Kasumi-1 (cell line): ENCODE measurements around the gene RECK.

ENCODE experiments used
- DNase-seq, 2 experiments: peaks; one replicate each; lab custom pipeline; 2025; lab: John Stamatoyannopoulos, UW

The RECK gene

DNA sequence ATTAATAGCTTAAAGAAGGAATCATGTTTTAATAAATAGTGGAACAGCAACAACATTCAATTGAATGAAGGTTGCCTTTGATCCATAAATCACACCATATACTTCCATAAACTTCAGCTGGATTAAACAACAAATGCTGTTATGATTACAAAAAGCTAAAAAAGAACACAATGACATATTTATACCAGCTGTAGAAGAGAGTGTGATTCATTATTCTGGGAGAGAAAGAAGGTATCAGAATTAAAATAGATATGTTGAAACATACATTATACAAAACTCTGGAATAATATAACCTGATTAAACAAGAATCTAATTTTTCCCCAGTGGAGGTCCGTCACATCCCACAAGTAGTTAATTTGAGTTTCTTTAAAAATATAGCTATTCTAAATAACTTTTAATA, 7.5 kb upstream of the RECK start:
- no peak for DNase-seq

DNA sequence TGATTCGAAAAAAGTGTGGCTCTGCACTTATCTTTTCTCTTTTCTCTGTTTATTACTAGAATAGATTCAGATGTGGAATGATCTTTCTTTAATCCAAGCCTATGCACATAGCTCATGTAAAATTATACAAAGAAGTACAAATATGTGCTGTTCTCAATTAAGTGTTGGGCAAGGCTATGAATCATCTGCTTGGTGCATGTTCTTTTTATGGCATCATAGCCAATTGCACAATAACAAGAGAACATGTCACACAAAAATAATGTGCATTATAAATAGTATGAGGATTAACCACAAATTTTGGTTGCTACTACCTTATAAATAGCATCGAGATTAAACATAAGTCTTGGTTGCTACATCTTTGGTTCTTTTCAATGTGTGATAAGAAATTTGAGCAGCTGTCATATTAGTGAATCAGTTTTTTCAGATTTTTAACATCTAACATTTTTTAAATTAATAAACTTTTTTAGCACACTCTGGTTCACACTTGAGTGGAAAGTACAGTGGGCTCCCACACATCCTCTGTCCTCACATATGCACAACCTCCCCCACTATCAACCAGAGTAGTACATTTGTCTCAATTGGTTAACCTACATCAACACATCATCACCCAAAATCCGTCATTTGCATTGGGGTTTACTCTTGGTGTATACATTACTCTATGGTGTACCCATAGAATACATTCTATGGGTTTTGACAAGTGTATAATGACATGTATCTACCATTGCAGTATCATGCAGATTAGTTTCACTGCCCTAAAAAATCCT, 6.8 kb upstream of the RECK start:
- DNase-seq = peak; percentile 38 to 40

DNA sequence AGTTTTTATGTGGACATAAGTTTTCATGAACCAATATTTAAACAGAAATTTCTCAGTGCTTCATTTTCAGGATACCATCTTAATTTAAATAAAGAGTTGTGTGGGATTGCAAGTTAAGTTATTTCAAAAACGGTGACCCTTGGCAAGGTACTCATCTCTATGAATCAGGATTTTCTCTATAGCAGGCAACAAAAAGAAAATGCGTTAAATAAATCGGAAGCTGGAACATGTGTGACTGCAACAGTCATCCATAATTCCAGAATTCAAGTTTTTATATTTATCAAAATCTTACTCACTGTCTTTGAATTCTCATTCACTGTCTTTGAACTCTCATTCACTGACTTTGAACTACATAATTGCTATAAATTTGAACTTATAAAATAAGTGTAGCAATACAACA, 5.8 kb upstream of the RECK start:
- DNase-seq = no peak

DNA sequence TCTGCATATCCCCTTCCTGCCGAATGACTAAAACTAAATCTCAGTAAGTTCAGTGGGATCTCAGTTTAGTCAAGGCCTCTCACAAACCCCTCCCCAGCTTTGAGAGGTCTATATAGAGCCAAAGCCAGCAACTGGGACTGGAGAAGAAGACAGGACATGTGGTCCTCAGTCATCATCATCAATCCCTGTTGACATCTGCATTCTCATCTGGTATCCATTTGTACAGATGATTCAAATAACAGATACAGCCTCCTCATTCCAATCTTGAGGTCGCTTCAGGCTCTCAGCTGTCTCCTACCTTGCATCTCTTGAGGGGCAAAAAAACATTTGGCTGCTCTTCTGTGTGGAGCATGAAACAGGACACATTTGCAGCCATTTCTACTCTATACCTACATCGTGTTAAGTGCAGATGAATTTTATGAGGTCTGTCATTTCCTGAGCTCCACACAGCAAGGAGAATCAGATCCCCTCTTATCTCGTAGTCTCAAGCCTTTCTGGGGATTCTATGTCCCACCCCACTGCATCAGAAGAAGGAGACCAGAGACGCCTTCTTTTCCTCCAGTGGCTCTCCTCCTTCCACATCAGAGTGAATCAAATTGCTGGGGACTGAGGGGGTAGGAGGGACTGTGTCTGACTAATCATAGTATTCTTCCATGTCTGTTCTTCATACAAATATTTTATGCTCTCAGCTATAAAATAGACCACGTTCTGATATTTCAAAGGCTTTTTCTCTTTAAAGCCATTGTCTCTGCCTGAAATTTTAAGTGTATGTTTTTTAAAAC, 4.7 kb upstream of the RECK start:
- no peak for DNase-seq

DNA sequence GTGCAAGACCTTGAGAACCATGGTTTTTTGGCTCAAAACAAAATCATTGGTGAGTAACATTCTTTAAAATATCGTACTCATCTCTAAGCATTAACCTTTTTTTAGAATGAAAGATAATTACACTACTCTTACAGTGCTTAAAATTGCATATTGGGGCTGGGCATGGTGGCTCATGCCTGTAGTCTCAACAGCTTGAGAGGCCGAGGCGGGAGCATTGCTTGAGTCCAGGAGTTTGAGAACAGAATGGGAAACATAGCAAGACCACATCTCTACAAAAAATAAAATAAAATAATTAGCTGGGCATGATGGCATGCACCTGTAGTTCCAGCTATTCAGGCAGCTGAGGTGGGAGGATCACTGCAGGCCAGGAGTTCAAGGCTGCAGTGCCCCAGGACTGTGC, 2.9 kb upstream of the RECK start:
- DNase-seq = no peak

DNA sequence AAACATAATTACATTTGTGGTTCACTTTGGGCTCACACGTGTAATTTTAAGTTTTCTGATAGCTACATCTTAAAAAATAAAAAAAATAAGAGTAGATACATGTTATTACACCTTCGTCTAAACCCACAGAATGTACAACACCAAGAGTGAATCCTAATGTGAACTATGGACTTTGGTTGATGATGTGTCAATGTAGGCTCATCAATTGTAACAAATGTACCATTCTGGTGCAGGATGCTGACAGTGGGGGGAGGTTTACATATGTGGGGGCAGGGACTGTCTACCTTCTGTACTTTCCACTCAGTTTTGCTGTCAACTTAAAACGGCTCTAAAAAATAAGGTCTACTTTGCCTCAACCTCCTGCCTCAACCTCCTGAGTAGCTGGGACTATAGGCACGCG, 2.5 kb upstream of the RECK start:
- no peak for DNase-seq

DNA sequence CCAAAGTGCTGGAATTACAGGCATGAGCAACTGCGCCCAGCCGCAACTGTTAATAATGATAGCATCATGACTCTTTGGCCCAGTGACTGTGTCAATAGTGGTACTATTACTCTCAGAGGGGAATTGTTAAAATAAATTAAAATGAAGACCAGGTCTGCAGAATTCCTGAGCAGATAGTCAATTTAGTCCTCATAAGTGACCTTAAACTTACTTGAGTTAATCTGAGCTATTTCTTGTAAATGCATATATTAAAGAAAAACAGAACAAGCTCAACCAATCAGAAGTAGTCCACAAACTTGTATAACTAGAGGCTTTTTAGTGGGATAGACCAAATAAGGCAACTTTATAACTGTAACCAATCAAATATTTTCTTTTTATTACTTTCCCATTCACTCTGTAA, 1.7 kb upstream of the RECK start:
- no peak for DNase-seq

DNA sequence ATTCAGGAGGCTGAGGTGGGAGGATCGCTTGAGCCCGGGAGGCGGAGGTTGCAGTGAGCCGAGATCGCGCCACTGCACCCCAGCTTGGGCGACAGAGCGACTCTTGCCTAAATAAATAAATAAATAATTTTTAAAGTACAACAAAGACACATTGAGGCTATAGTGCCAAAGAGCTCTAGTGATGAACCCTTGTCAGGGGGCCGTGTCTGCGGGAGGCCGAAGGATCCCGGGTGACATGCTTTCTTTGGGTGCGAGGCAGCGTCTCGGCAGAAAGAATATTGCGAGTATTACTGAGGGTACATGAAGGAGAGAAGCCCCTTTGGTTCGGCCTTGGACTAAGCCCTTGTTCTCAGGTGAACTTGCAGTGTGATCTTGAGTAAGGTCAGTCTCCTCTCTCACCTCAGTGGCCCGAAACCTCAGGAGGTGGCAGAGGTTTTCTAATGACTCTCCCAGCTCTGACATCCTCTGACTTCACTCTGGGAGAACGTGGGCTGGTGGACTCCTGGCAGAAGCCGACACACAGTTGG, 397 bp upstream of the RECK start:
- DNase-seq = no peak

DNA sequence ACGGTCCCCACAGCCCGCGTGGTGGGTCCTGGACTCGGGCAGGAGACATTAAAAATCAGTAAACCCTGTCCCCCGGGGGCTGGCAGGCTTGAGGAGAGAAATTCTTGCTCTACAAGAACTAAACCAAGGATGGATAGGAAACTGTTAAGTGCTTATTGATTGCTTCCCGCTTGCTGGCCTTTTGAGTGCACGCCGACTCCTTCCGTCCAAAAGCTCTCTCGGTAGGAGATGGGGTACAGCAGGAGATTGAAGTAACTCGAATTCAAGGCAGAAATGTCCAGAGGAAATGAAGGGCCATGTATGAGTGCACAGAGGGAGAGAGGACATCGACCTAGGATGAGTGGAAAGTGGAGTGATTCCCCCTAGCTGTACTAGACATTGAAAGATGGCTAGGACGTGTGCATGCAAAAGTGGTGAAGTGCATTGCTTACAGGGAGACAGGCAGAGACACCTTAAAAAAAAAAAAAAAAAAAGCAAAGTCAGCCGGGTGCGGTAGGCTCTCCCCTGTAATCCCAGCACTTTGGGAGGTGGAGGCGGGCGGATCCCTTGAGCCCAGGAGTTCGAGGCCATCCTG, 923 bp downstream of the RECK start:
- DNase-seq = no peak

DNA sequence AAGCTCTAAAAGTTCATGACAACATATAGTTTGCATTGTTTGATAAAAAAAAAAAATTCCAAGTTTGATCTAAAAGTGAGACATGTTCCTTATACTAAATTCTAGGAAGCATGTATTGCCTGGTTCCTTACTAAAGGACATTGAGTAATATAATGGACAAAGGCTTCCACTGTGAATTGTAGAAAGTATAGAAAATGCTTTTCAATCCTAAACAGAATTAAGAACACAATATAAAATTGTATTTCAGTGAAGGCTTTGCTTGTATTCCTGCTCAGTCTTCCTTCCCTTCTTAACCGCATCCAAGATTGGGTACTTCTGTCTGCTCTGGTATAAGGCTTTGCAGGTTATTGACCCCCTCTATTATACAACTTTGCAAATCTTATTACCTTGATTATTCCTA, 2.4 kb downstream of the RECK start:
- DNase-seq = no peak

DNA sequence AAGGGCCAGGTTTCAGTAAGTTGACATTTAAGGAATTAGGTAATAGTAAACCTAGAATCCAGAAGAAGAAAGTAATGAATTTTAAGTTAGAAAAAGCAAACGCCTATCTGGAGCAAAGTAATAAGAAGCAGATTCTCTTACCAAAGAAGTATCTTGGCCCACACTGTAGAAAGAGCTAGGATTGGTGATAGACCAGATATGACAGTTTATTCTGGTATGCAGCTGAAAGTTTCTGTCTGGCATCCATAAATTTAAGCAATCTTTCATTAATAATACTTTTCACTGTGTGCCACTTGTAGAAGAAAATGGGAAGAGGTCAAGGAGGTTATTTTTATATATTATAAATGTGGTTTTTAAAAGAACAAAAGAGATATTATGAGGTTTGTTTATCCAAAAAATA, 3.0 kb downstream of the RECK start:
- DNase-seq = no peak

DNA sequence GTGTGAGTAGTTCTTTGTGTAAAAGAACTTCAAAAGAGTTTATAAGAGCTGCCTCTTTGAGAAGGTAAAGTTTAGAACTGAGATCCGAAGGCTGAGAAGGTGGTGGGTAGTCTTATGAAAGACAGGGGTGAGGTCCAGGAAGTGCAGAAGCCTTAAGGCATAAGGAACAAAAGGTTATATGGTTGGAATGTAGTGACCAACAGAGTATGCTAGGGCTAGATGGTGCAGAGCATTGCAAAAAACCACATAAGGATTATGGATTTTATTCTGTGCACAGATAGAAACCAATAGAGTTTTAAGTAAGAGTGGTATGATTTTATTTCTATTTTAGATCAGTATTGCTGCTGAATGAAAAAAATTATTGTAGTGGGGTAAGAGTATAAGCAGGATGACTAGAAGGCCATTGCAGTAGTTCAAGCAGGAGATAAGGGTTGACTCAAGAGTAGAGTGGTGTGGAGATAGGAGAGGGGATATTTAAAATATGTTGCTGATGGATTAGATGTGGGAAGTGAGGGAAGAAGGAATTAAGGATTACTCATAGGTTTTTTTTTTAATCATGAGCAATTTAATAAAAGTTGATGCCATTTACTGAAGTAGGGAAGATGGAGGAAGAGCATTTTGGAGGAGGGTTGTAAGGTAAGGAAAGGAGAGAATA, 3.7 kb downstream of the RECK start:
- no peak for DNase-seq

DNA sequence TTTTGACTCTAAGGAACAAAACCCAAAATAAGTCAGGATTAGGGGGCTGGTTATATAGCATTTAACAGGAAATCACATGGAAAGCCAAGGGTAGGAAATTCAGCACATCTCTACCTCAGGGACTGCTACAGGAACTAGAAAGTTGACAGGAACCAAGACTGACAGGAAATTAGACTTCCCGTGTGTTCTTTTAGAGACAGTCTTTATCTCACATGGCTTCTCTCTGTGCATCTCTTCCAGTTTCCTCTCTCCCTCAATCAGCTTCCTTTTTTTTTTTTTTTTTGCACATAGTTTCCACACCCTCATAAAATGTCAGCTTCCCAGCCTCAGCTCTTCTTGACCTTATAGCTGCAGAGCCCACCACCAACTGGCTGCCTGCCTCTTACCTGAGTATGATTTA, 4.8 kb downstream of the RECK start:
- peak; percentile 83 to 94 for DNase-seq

DNA sequence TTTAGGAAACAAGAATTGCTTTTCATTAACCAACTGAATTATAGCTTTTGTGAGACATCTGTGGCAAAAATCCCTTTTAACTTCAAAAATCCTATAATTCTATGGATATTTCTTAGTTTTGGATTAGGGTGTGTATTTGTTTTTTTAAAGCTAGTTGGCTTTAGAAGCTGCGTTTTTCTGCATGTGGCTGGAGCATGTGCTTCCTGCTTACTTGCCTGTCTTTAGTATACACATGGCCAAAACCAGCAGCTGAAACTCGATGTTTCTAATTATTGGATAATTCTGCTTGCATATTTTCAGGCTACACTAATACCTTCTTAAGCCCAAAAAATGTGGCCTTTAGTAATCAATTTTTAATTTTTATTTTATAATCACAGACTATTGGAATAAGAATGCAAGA, 8.9 kb downstream of the RECK start:
- no peak for DNase-seq

DNA sequence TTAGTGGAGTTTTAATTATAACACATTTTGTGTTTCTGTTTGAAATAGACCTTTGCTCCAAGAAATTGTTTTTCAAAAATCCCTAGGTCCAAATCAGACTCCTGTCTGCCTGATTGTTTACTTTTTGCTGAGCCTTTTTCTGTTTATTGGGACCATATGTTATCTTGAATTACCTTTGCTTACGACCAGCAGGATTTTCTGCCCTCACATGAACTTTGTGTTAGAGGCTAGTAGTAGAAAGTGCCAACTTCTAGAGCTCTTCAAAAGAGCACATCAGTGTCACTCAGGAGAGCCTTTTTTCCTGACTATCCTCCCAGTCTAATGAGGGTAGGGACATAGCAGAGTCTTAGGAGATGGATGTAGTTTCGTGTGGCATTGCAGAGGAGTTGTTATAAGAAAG, 10.2 kb downstream of the RECK start:
- DNase-seq = no peak

DNA sequence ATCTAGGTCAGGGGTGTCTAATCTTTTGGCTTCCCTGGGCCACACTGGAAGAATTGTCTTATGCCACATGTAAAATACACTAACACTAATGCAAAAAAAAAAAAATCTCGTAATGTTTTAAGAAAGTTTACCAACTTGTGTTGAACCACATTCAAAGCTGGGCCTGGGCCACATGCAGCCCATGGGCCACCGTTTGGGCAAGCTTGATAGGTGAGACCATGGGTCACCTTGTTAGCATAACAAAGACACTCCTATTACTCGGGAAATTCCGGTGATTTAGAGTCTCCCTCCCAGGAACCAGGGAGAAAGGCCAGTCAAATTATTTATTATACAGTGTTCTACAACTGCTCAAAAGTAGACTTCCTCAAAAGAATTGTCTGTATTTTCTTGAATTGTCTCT, 12.7 kb downstream of the RECK start:
- DNase-seq = no peak

DNA sequence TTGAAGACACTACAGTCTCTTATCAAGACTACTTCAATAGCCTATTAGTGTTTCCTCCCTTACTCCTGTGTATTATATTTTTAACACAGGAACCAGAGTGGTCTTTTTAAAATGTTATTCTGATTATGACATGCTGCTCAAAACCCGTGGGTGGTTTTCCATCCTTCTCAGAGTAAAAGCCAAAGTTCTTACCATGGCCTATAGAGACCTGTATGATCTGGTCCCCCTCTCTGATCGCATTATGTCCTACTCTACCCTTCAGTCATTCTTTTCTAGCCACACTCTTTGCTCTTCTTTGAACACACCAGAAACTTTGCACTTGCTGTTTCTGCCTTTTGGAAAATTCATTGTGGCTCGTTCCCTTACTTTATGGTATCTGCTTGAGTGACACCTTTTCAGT, 13.8 kb downstream of the RECK start:
- DNase-seq = no peak

DNA sequence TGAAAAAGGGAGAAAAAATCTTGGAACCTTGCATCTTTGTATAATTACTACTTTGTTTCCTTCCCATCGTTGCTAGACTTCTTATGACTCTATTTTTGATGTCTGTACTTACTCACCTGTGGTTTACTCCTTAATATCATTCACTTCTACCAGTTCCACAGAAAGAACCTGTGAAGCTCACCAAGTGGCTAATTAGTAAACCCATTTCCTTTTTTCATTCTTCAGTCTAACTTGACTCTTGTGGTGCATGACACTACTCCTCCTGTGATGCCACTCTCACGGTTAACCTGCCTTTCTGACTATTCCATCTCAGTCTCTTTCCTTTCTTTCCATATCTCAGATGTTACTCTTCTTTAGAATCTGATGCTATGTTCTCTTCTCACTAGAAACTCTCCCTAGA, 14.6 kb downstream of the RECK start:
- no peak for DNase-seq

DNA sequence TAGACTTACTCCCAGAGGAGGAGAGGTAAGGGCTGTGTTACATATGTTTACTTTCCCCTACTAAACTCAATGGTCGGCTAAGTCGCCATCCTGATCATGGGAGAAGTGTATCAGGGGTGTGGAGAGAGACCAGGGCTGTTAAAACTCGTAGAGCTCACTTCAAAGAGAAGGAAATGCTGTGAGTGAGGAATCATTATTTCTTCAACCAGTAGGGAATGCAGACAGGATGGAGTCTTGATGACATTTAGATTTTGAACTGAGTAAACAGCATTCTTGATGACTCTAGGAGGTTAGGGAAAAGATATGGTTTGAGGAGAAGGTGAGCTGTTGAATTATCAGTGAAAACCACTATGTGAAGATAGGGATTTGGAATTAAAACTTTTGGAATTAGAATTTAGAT, 17.3 kb downstream of the RECK start:
- no peak for DNase-seq

DNA sequence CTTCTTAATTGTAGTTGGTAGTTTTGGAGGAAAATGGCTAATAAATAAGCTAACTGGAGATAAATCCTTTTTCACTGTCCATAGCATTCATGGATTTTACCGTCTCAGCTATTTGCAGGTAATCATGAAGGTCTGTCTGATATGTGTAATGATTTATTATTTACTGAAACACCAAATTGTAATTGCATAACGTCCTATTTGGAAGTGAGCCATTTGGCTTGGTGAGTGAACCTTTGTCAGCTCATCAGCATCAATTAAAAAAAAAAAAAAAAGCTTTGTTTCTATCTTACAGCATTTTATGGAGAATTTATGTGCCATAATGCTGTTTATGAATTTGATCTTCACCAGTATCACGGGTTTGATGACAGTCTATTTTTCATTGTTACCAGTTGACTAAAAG, 20.2 kb downstream of the RECK start:
- no peak for DNase-seq

DNA sequence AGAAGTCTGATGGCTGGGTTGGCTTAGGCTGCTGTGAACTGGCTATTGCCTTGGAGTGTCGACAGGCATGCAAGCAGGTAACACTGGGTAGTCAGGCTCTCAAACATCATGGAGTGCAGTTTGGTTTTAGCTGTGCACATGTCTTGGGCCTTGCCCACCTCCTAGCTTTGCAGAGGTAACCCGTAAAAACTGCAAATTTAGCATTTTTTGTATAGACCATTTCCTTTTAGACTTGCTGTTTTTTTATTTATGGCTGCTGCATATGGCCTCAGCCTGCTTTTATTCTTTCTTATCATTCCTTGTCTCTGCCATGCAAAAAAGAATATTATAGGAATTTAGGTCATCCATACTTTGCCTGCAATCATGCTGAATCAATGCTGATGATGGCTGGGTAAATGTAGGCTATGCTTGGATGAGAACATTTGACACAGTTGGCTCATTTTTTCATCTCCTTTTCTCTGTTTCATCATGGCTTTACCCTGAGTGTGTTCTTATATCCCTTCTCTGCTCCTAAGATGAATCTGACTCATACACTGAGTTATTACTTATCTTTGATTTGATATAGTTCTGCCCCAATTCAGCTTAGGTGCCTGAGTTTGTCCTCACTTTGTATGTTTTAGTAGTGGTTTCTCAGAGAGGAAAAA, 27.2 kb downstream of the RECK start:
- no peak for DNase-seq

DNA sequence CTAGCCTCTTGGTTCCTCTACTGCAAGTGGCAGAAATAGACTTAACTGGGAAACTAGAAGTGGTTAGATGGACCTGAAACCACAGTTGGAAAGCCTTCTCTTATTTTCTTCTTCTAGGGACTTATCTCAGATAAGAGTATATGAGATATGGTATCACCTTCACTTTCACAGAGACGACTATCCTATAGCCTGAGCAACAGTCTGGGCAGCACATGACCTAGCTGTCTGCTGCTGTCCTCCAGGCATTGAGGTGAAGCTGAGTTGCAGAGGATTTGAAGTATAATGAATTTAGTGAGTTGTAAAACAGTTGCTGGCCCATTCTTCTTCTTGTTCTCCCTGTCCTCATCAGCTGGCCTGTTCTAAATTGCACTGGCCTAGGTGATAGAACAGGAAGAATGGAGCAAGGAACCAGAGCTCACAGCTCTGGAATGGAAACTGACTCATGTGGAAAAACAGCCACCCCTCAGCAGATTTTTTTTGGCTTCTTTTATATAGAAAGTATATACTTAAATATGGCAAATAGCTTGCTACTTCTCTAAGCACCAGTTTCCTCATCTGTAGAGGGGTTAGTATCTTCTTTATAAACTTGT, 27.8 kb downstream of the RECK start:
- DNase-seq = no peak
